Liver (tissue), 9 donors: Measurements from ENCODE around the gene CALHM3. TPM values are rescaled to one million over a fixed set of nuclear protein-coding genes. Genes with fewer than 3 reads are reported as not detected.

Source experiments
- DNase-seq: peaks from one replicate; pipeline ENCODE4 v3.0.0-alpha.2; 2017; ENCODE audit warnings: low spot score
- H3K27ac ChIP-seq, 2 donors: one replicate each; pipeline ENCODE4 v1.7.0; 2013; ENCODE audit warnings: inconsistent platforms in 2 of 2, low read length in 2 of 2, control low read depth in 1 of 2, low read depth in 1 of 2, mild to moderate bottlenecking in 1 of 2
- H3K27me3 ChIP-seq, 4 donors: one replicate each; pipeline versions ENCODE4 v1.6.1 to v1.7.0; 2013; ENCODE audit warnings: low read length in 3 of 4, inconsistent platforms in 1 of 4, mild to moderate bottlenecking in 1 of 4, moderate library complexity in 1 of 4; ENCODE audit not compliant: control insufficient read depth in 4 of 4, insufficient read depth in 4 of 4
- H3K36me3 ChIP-seq, 4 donors: one replicate each; pipeline versions ENCODE4 v1.6.1 to v1.7.0; 2013; ENCODE audit warnings: low read length in 3 of 4, mild to moderate bottlenecking in 3 of 4, low read depth in 1 of 4, moderate library complexity in 1 of 4; ENCODE audit not compliant: control insufficient read depth in 4 of 4, insufficient read depth in 3 of 4
- H3K4me1 ChIP-seq, 4 donors: one replicate each; pipeline versions ENCODE4 v1.6.1 to v1.7.0; 2013; ENCODE audit warnings: low read length in 3 of 4, mild to moderate bottlenecking in 3 of 4, moderate library complexity in 1 of 4; ENCODE audit not compliant: control insufficient read depth in 4 of 4, insufficient read depth in 4 of 4
- H3K4me3 ChIP-seq, 3 donors: one replicate each; pipeline versions ENCODE4 v1.6.1 to v1.7.0; 2013; ENCODE audit warnings: low read length in 3 of 3, control low read depth in 1 of 3, low read depth in 1 of 3, mild to moderate bottlenecking in 1 of 3
- H3K9ac ChIP-seq, 2 donors: one replicate each; pipeline ENCODE4 v1.7.0; 2013; ENCODE audit warnings: low read length in 2 of 2, mild to moderate bottlenecking in 2 of 2, moderate library complexity in 2 of 2, control low read depth in 1 of 2, low read depth in 1 of 2
- H3K9me3 ChIP-seq, 4 donors: one replicate each; pipeline versions ENCODE4 v1.6.1 to v1.7.0; 2013; ENCODE audit warnings: low read length in 3 of 4; ENCODE audit not compliant: control insufficient read depth in 4 of 4
- EGR1 ChIP-seq, 2 donors: IDR thresholded peaks; 2 replicates each; pipeline ENCODE4 v1.6.1; 2016 to 2018; ENCODE audit warnings: antibody characterized with exemption in 2 of 2, low read depth in 2 of 2
- FOXA1 ChIP-seq: IDR thresholded peaks from 2 replicates; pipeline ENCODE4 v1.6.1; 2016; ENCODE audit warnings: antibody characterized with exemption
- FOXA2 ChIP-seq: IDR thresholded peaks from 2 replicates; pipeline ENCODE4 v1.6.1; 2016; ENCODE audit warnings: antibody characterized with exemption
- HNF4A ChIP-seq, 2 donors: conservative IDR thresholded peaks; 2 replicates each; pipeline ENCODE4 v1.6.1; 2016; ENCODE audit warnings: antibody characterized with exemption in 2 of 2, mild to moderate bottlenecking in 2 of 2
- HNF4G ChIP-seq: IDR thresholded peaks from 2 replicates; pipeline ENCODE4 v1.6.1; 2016; ENCODE audit warnings: antibody characterized with exemption
- NR2F2 ChIP-seq: IDR thresholded peaks from 2 replicates; pipeline ENCODE4 v1.6.1; 2016; ENCODE audit warnings: antibody characterized with exemption
- RAD21 ChIP-seq, 2 donors: IDR thresholded peaks; 2 replicates each; pipeline ENCODE4 v1.6.1; 2016; ENCODE audit warnings: antibody characterized with exemption in 2 of 2, mild to moderate bottlenecking in 2 of 2
- RXRA ChIP-seq, 2 donors: IDR thresholded peaks; 2 replicates each; pipeline ENCODE4 v1.6.1; 2017 to 2018; ENCODE audit warnings: antibody characterized with exemption in 2 of 2, mild to moderate bottlenecking in 1 of 2
- SP1 ChIP-seq: IDR thresholded peaks from 2 replicates; pipeline ENCODE4 v1.6.1; 2018; ENCODE audit warnings: antibody characterized with exemption, mild to moderate bottlenecking
- TAF1 ChIP-seq: conservative IDR thresholded peaks from 2 replicates; pipeline ENCODE4 v1.6.1; 2016; ENCODE audit warnings: antibody characterized with exemption, mild to moderate bottlenecking
- YY1 ChIP-seq: IDR thresholded peaks from 2 replicates; pipeline ENCODE4 v1.6.1; 2016; ENCODE audit warnings: antibody characterized with exemption, mild to moderate bottlenecking
- WGBS: extraction: QIAGEN DNeasy Blood & Tissue Kit; methylation state at CpG from one replicate; pipeline ENCODE4 v1.1.7; 2013; 5-methylcytosine and 5-hydroxymethylcytosine counted together
- polyA plus RNA-seq, 2 donors: library from polyadenylated mRNA; stranded (reverse) in 1 of 2; unstranded in 1 of 2; fragments of 200-250 nt in 1 of 2; fragments of >200 nt in 1 of 2; fragmentation: Nextera tagmentation in 1 of 2; extraction: Ambion mirVana in 1 of 2; gene quantifications; one replicate each; pipeline versions ENCODE4 v1.2.1 to v1.2.3, GENCODE V29; 2013 to 2015
- total RNA-seq, 2 donors: library from RNA; depleted of rRNA; stranded (reverse); fragments of >200 nt; gene quantifications; one replicate each; pipeline ENCODE4 v1.2.3, GENCODE V29; 2014
- TF ChIP-seq, protein P1 (sequence below): IDR thresholded peaks from 2 replicates; pipeline ENCODE4 v1.6.1; 2016; ENCODE audit warnings: antibody characterized with exemption
- TF ChIP-seq, protein P2 (sequence below): IDR thresholded peaks from 2 replicates; pipeline ENCODE4 v1.6.1; 2016; ENCODE audit warnings: antibody characterized with exemption
- TF ChIP-seq, protein P3 (sequence below): IDR thresholded peaks from 2 replicates; pipeline ENCODE4 v1.6.1; 2016; ENCODE audit warnings: antibody characterized with exemption, mild to moderate bottlenecking
- TF ChIP-seq, protein P4 (sequence below): fragments of 150-350 bp; IDR thresholded peaks from 2 replicates; pipeline ENCODE4 v1.5.1; 2017; ENCODE audit warnings: improper control_type of control experiment, low read depth, low read length; ENCODE audit not compliant: missing input control
- donor health status: healthy.
- donor health status: healthy.
- donor health status: healthy.
- donor health status: healthy.
- donor health status: healthy.

Gene CALHM3
- total and polyA plus RNA-seq, 4 donors, result 0.14 TPM; not detected in 3

DNA sequence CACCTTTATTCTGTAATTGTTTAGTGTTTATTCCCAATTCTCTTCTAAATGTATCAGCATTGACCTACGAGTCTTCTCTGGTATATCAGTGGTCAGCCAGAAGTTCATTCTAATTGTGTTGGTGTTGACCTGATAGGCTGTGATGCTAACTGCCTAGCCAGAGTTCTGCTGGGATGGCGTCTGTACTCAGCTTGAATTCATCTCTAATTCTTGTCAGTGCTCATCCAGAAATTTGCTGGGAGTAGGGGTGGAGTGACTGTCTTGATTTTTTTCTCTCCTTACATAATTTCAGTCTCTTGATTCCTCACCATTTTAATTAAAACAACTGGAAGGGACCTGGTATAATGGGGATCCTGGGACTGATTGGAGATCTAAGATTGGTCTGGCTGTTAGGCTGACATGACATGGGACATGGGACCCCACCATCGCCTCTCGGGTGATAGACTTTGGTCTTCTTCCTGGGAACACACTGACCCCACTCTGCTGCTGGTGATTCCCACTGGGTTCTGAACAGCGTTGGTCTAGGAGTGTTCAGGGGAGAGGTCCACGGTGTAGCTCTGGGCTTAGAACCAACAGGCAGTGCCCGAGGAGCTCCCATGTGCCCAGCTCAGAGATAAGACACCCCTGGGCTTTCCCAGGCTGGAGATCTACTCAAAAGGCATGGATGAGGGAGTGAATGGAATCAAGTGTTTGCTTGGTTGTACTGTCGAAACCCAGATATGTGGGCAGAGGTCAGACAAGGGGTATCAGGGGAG is 18.3 kb upstream of the CALHM3 start:
- Histone ChIP-seq H3K9me3 (no peaks in the 10 kb centered on the region), H3K4me1 (peaks cover 2 to 14% (median 9%) of the 10 kb centered on the region in 4 donors), H3K9ac (no peak overlapping the region), H3K4me3 (no peak overlapping the region), H3K36me3 (no peaks in the 10 kb centered on the region), H3K27me3 (peaks cover 0 to 8% (median 5%) of the 10 kb centered on the region in 4 donors), H3K27ac (no peak overlapping the region)
- TF ChIP-seq SP1 (no peak), NR2F2 (no peak), EGR1 (IDR thresholded peaks at IDR 0.05; ENCODE audit: low read depth in 2 of 2) (no peak), TAF1 (no peak), HNF4A (conservative IDR thresholded peaks at IDR 0.05) (no peak), YY1 (no peak), FOXA2 (no peak), RXRA (IDR thresholded peaks at IDR 0.05) (no peak), FOXA1 (no peak)
- TF ChIP-seq, protein P1, sequence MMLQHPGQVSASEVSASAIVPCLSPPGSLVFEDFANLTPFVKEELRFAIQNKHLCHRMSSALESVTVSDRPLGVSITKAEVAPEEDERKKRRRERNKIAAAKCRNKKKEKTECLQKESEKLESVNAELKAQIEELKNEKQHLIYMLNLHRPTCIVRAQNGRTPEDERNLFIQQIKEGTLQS, result no peak
- TF ChIP-seq, protein P2, sequence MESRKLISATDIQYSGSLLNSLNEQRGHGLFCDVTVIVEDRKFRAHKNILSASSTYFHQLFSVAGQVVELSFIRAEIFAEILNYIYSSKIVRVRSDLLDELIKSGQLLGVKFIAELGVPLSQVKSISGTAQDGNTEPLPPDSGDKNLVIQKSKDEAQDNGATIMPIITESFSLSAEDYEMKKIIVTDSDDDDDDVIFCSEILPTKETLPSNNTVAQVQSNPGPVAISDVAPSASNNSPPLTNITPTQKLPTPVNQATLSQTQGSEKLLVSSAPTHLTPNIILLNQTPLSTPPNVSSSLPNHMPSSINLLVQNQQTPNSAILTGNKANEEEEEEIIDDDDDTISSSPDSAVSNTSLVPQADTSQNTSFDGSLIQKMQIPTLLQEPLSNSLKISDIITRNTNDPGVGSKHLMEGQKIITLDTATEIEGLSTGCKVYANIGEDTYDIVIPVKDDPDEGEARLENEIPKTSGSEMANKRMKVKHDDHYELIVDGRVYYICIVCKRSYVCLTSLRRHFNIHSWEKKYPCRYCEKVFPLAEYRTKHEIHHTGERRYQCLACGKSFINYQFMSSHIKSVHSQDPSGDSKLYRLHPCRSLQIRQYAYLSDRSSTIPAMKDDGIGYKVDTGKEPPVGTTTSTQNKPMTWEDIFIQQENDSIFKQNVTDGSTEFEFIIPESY, result no peak
- TF ChIP-seq, protein P3, sequence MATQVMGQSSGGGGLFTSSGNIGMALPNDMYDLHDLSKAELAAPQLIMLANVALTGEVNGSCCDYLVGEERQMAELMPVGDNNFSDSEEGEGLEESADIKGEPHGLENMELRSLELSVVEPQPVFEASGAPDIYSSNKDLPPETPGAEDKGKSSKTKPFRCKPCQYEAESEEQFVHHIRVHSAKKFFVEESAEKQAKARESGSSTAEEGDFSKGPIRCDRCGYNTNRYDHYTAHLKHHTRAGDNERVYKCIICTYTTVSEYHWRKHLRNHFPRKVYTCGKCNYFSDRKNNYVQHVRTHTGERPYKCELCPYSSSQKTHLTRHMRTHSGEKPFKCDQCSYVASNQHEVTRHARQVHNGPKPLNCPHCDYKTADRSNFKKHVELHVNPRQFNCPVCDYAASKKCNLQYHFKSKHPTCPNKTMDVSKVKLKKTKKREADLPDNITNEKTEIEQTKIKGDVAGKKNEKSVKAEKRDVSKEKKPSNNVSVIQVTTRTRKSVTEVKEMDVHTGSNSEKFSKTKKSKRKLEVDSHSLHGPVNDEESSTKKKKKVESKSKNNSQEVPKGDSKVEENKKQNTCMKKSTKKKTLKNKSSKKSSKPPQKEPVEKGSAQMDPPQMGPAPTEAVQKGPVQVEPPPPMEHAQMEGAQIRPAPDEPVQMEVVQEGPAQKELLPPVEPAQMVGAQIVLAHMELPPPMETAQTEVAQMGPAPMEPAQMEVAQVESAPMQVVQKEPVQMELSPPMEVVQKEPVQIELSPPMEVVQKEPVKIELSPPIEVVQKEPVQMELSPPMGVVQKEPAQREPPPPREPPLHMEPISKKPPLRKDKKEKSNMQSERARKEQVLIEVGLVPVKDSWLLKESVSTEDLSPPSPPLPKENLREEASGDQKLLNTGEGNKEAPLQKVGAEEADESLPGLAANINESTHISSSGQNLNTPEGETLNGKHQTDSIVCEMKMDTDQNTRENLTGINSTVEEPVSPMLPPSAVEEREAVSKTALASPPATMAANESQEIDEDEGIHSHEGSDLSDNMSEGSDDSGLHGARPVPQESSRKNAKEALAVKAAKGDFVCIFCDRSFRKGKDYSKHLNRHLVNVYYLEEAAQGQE, result no peak
- TF ChIP-seq, protein P4, sequence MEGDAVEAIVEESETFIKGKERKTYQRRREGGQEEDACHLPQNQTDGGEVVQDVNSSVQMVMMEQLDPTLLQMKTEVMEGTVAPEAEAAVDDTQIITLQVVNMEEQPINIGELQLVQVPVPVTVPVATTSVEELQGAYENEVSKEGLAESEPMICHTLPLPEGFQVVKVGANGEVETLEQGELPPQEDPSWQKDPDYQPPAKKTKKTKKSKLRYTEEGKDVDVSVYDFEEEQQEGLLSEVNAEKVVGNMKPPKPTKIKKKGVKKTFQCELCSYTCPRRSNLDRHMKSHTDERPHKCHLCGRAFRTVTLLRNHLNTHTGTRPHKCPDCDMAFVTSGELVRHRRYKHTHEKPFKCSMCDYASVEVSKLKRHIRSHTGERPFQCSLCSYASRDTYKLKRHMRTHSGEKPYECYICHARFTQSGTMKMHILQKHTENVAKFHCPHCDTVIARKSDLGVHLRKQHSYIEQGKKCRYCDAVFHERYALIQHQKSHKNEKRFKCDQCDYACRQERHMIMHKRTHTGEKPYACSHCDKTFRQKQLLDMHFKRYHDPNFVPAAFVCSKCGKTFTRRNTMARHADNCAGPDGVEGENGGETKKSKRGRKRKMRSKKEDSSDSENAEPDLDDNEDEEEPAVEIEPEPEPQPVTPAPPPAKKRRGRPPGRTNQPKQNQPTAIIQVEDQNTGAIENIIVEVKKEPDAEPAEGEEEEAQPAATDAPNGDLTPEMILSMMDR, result no peak
- 76% methylated on average over 8 of the region's 8 CpGs for WGBS
- DNase-seq, result no peak

DNA sequence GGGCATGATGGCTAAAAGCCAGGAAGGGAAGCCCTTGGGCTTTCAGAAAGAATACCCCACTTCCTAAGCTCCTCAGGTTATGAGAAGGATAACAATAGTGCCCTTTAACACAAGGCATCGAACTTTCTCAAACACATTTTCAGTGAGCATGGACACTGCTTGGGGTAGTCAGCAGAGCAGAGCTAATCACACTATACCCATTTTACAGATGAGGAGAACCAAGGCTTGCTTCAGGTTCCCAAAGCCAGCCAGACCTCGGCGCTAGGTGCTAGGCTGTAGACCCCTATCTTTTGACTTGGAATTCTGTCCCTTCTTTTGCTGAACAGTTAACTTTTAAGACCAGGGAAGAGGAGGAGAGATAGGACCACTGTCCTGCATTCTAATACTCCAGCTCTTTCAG is 16.3 kb upstream of the CALHM3 start:
- Histone ChIP-seq H3K27me3 (peaks cover 0 to 8% (median 5%) of the 10 kb centered on the region in 4 donors), H3K27ac (no peak overlapping the region), H3K4me1 (peaks cover 2 to 14% (median 9%) of the 10 kb centered on the region in 4 donors), H3K36me3 (no peaks in the 10 kb centered on the region), H3K9ac (no peak overlapping the region), H3K4me3 (no peak overlapping the region), H3K9me3 (no peaks in the 10 kb centered on the region)
- no peak for DNase-seq
- TF ChIP-seq RXRA (IDR thresholded peaks at IDR 0.05), result no peak
- no peak for TF ChIP-seq FOXA2
- no peak for TF ChIP-seq EGR1 (IDR thresholded peaks at IDR 0.05; ENCODE audit: low read depth in 2 of 2)
- TF ChIP-seq, protein P2, result no peak
- TF ChIP-seq, protein P1, result no peak
- TF ChIP-seq SP1, result no peak
- TF ChIP-seq, protein P3, result no peak
- TF ChIP-seq HNF4G, result no peak
- no peak for TF ChIP-seq RAD21 (IDR thresholded peaks at IDR 0.05)
- no peak for TF ChIP-seq NR2F2
- 90% methylated on average over 3 of the region's 3 CpGs for WGBS
